ENCODE data around the gene ZNF397. TPM values are rescaled to one million over a fixed set of nuclear protein-coding genes. Genes with fewer than 3 reads are reported as not detected.

ZNF397 gene
- total and polyA plus RNA-seq, 5 donors: 12.5 to 21.8 (median 19.3) TPM

DNA sequence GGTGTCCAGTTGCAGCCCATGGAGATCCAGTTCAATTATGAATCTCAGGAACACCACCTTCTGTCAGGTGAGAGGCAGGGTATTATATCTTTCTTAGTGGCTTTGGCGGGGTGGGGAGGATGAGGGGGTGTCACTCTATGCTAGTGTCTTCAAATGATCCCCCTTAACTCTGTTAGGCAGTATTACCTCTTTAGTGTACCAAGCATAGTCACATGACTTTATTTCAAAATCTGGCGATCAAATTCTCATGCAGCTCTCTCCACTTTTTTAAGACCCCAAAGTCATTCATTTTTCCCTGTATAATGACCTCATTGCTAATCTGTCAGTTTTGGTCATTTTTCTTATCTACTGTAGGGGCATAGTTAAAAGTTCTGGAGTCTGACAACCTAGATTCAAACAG, 50.3 kb downstream of the ZNF397 start:
- Histone ChIP-seq H3K4me3 (ENCODE audit: low read length) (peak overlapping the region; percentile 72), H3K27me3 (ENCODE audit: control insufficient read depth, insufficient read depth) (no peaks in the 10 kb centered on the region), H3K4me1 (ENCODE audit: control insufficient read depth, insufficient read depth, low read length) (peaks cover 7% of the 10 kb centered on the region), H3K27ac (ENCODE audit: low read length) (no peak overlapping the region), H3K9me3 (ENCODE audit: control insufficient read depth, low read length) (no peaks in the 10 kb centered on the region)
- WGBS: 83% methylated on average over 2 of the region's 2 CpGs
- ATAC-seq: no peak
- no peak for DNase-seq
- intact Hi-C loops (cut with DNase I): no loop called here

DNA sequence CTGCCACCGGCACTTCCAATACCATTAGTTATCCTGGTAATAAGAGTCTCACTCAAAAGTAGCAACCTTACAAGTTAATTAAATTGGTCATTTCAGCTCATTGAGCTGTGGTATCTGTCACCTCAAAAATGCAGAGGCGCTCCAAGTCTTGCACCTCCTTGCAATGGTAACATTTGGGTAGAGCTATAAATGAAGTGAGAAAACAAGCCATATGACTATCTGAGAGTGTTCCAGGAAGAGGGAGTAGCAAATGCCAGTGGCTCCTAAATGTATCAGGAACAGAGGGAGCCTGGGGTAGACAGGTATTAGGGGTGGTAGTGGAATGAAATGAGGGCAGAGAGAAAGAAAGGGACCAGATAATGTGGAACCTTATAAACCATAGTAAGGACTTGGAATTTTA, 55.2 kb downstream of the ZNF397 start:
- intact Hi-C loops (cut with DNase I): loop anchor here in 1 of 4 donors (5.0 kb wide), 1 partner anchor 36 kb away; no protein-coding TSS in a partner anchor
- Histone ChIP-seq H3K9me3 (ENCODE audit: control insufficient read depth, low read length) (no peaks in the 10 kb centered on the region), H3K4me1 (ENCODE audit: control insufficient read depth, insufficient read depth, low read length) (peaks cover under 1% of the 10 kb centered on the region), H3K4me3 (ENCODE audit: low read length) (no peak overlapping the region), H3K27me3 (ENCODE audit: control insufficient read depth, insufficient read depth) (no peaks in the 10 kb centered on the region), H3K27ac (ENCODE audit: low read length) (peak overlapping the region; percentile 59)
- ATAC-seq (peak; percentile 76 to 83), DNase-seq (no peak)
- WGBS: 68% methylated on average over 2 of the region's 2 CpGs

DNA sequence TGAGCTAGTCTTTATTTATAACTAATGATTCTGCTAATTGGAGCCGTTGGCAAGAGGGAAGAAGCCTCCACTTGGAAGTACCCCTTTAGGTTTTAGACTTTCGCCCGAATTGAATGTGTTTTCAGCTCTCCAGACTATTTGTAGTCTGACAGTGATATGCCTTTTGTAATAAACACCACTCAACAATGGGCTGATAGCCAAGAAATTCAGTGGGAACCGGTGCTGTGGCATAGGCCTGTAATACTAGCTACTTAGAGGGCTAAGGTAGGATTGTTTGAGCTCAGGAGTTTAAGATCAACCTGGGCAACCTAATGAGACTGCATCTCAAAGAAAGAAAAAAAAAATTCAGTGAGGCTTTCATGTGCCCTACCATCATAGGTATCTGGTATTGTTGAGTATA, 62.8 kb downstream of the ZNF397 start:
- intact Hi-C loops (cut with DNase I): no loop called here
- no peak overlapping the region for H3K27ac ChIP-seq (ENCODE audit: low read length)
- no peaks in the 10 kb centered on the region for H3K4me1 ChIP-seq (ENCODE audit: control insufficient read depth, insufficient read depth, low read length)
- no peaks in the 10 kb centered on the region for H3K27me3 ChIP-seq (ENCODE audit: control insufficient read depth, insufficient read depth)
- H3K4me3 ChIP-seq (ENCODE audit: low read length): no peak overlapping the region
- peaks cover 4% of the 10 kb centered on the region for H3K9me3 ChIP-seq (ENCODE audit: control insufficient read depth, low read length)
- WGBS: 74% methylated on average over 4 of the region's 4 CpGs
- no peak for ATAC-seq
- DNase-seq: no peak

DNA sequence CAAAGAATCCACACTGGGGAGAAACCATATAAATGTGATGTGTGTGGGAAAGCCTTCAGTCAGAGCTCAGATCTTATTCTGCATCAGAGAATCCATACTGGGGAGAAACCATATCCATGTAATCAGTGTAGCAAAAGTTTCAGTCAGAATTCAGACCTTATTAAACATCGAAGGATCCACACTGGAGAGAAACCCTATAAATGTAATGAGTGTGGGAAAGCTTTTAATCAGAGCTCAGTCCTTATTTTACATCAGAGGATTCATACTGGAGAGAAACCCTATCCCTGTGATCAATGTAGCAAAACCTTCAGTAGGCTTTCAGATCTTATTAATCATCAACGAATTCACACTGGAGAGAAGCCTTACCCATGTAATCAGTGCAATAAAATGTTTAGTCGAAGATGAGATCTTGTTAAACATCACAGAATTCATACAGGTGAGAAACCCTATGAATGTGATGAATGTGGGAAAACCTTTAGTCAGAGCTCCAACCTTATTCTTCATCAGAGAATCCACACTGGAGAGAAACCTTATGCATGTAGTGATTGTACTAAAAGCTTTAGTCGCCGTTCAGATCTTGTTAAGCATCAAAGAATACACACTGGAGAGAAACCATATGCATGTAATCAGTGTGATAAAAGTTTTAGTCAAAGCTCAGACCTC, 65.9 kb downstream of the ZNF397 start:
- DNase-seq (no peak), ATAC-seq (no peak)
- H3K4me3 ChIP-seq (ENCODE audit: low read length): no peak overlapping the region
- no peaks in the 10 kb centered on the region for H3K4me1 ChIP-seq (ENCODE audit: control insufficient read depth, insufficient read depth, low read length)
- intact Hi-C loops (cut with DNase I): no loop called here
- 98% methylated on average over 5 of the region's 5 CpGs for WGBS
- peaks cover 4% of the 10 kb centered on the region for H3K9me3 ChIP-seq (ENCODE audit: control insufficient read depth, low read length)
- H3K27ac ChIP-seq (ENCODE audit: low read length): no peak overlapping the region
- H3K27me3 ChIP-seq (ENCODE audit: control insufficient read depth, insufficient read depth): no peaks in the 10 kb centered on the region

Other genes starting within 250 kb of the ZNF397 start
- gene MAPRE2, start 199.6 kb upstream of the ZNF397 start, total RNA-seq: 100 to 1,000 TPM in 1 of 4 donors, 10 to 100 TPM in 3; 86.2 to 108 (median 92.0) TPM
- 52.8 TPM for gene MAPRE2, start 199.6 kb upstream of the ZNF397 start, polyA plus RNA-seq
- gene ZSCAN30, start 49.2 kb downstream of the ZNF397 start, total RNA-seq: 10 to 100 TPM; 17.6 to 30.9 (median 20.4) TPM
- gene ZSCAN30, start 49.2 kb downstream of the ZNF397 start, polyA plus RNA-seq: 16.9 TPM
- 10 to 100 TPM; 47.3 to 56.5 (median 51.8) TPM for gene ZNF24, start 103.4 kb downstream of the ZNF397 start, total RNA-seq
- gene ZNF24, start 103.4 kb downstream of the ZNF397 start, polyA plus RNA-seq: 15.4 TPM
- 1 to 10 TPM in 3 of 4 donors, under 1 TPM in 1; 0.89 to 1.7 (median 1.4) TPM for gene ZNF396, start 136.3 kb downstream of the ZNF397 start, total RNA-seq
- gene ZNF396, start 136.3 kb downstream of the ZNF397 start, polyA plus RNA-seq: 0.72 TPM